ENCODE data around the gene EIF2B5. TPM values are rescaled to one million over a fixed set of nuclear protein-coding genes. Genes with fewer than 3 reads are reported as not detected.
"Not testable (repeated sequence)": the region's sequence is repeated elsewhere in the genome, so short reads cannot be mapped to it uniquely, and the experiment has no call there.

The EIF2B5 gene
- total RNA-seq, 5 donors from 2014 or later (not counting 1 experiment from before 2014, with no cell fraction given), result 57.8 to 74.3 (median 72.3) TPM

- no peak overlapping the region for H3K4me3 ChIP-seq (ENCODE audit: control insufficient read depth in 1 of 2, extremely low read depth in 1 of 2, low read length in 1 of 2)
- peaks cover 11 to 18% of the 10 kb centered on the region in 2 donors for H3K36me3 ChIP-seq (ENCODE audit: control insufficient read depth in 2 of 2, extremely low read depth in 1 of 2, insufficient read depth in 1 of 2, low read length in 1 of 2)
- no peak overlapping the region for H3K4me3 Mint-ChIP-seq
- no peaks in the 10 kb centered on the region for H3K4me1 Mint-ChIP-seq
- H3K36me3 Mint-ChIP-seq, result peaks cover 4% of the 10 kb centered on the region
- ATAC-seq (replicated peaks in 1 of 4), result no peak
- H3K27me3 Mint-ChIP-seq, result no peaks in the 10 kb centered on the region
- 96% methylated on average over 3 of the region's 6 CpGs for WGBS (ENCODE audit: insufficient coverage)
- no peaks in the 10 kb centered on the region for H3K9me3 Mint-ChIP-seq
- no peaks in the 10 kb centered on the region for H3K27me3 ChIP-seq (replicated peaks in 1 of 2; ENCODE audit: control insufficient read depth in 2 of 2, extremely low read depth in 1 of 2, insufficient read depth in 2 of 2, low read length in 1 of 2)
- no peaks in the 10 kb centered on the region for H3K9me3 ChIP-seq
- H3K4me1 ChIP-seq (ENCODE audit: control insufficient read depth in 1 of 2, extremely low read depth in 1 of 2, insufficient read depth in 2 of 2, low read length in 2 of 2), result no peaks in the 10 kb centered on the region
- no peak overlapping the region for H3K27ac Mint-ChIP-seq
- H3K27ac ChIP-seq (ENCODE audit: low read length), result no peak overlapping the region
- ChIA-PET CTCF (interaction anchor here in 1 of 2 donors (0.6 kb wide), 1 partner anchor 719 kb away, joined by 4 read pairs; no protein-coding TSS in a partner anchor), POLR2A (no interaction called here)
- no peak for DNase-seq
These were observed 14.0 kb downstream of the EIF2B5 start for GRCh38 chr3:184149123-184149522.

- H3K9me3 ChIP-seq; H3K27me3 ChIP-seq (replicated peaks in 1 of 2; ENCODE audit: control insufficient read depth in 2 of 2, extremely low read depth in 1 of 2, insufficient read depth in 2 of 2, low read length in 1 of 2); DNase-seq; H3K4me3 ChIP-seq (ENCODE audit: control insufficient read depth in 1 of 2, extremely low read depth in 1 of 2, low read length in 1 of 2); H3K4me1 Mint-ChIP-seq; H3K9me3 Mint-ChIP-seq; H3K27ac ChIP-seq (ENCODE audit: low read length); H3K4me1 ChIP-seq (ENCODE audit: control insufficient read depth in 1 of 2, extremely low read depth in 1 of 2, insufficient read depth in 2 of 2, low read length in 2 of 2); CTCF ChIA-PET; POLR2A ChIA-PET; H3K36me3 Mint-ChIP-seq; H3K27me3 Mint-ChIP-seq; ATAC-seq (replicated peaks in 1 of 4); H3K27ac Mint-ChIP-seq; H3K4me3 Mint-ChIP-seq: not testable (repeated sequence)
- peaks cover 11% of the 10 kb centered on the region in 2 donors for H3K36me3 ChIP-seq (ENCODE audit: control insufficient read depth in 2 of 2, extremely low read depth in 1 of 2, insufficient read depth in 1 of 2, low read length in 1 of 2)
- 78% methylated on average over 5 of the region's 6 CpGs for WGBS (ENCODE audit: insufficient coverage)
These were observed 14.6 kb downstream of the EIF2B5 start for GRCh38 chr3:184149770-184150169.

GRCh38 chr3:184154885-184155643, 19.9 kb downstream of the EIF2B5 start, which contains the start of gene DVL3:
Gene DVL3, plus strand, starts transcription at chr3:184155377. Its CDS starts 259 bp downstream, at chr3:184155636.
- DNase-seq (peak in 17 of 35 experiments; percentile 3 to 64 (median 24)), ATAC-seq (replicated peaks in 1 of 4) (peak; percentile 75 to 82 (median 80))
- 0% methylated on average over 81 of the region's 84 CpGs for WGBS (ENCODE audit: insufficient coverage)
- ChIA-PET CTCF (interaction anchor here in 1 of 2 donors (1.2 kb wide), 1 partner anchor 257 kb away, joined by 4 read pairs; no protein-coding TSS in a partner anchor), POLR2A (interaction anchor here in 1 of 2 donors (0.9 kb wide), 1 partner anchor 14 kb away, joined by 3 read pairs; no protein-coding TSS in a partner anchor)
- Histone ChIP-seq H3K4me1 (ENCODE audit: control insufficient read depth in 1 of 2, extremely low read depth in 1 of 2, insufficient read depth in 2 of 2, low read length in 2 of 2) (peaks cover 7 to 23% of the 10 kb centered on the region in 2 experiments), H3K36me3 (ENCODE audit: control insufficient read depth in 2 of 2, extremely low read depth in 1 of 2, insufficient read depth in 1 of 2, low read length in 1 of 2) (no peaks in the 10 kb centered on the region), H3K9me3 (no peaks in the 10 kb centered on the region), H3K27me3 (replicated peaks in 1 of 2; ENCODE audit: control insufficient read depth in 2 of 2, extremely low read depth in 1 of 2, insufficient read depth in 2 of 2, low read length in 1 of 2) (no peaks in the 10 kb centered on the region), H3K27ac (ENCODE audit: low read length) (peak within 1 kb of the TSS; percentile 57), H3K4me3 (ENCODE audit: control insufficient read depth in 1 of 2, extremely low read depth in 1 of 2, low read length in 1 of 2) (peak within 1 kb of the TSS; percentile 74 to 86)
- H3K27ac Mint-ChIP-seq, result peak within 1 kb of the TSS; percentile 78 to 83
- H3K27me3 Mint-ChIP-seq, result no peaks in the 10 kb centered on the region
- H3K4me1 Mint-ChIP-seq, result peaks cover 21 to 30% (median 29%) of the 10 kb centered on the region in 3 donors
- peaks cover 2% of the 10 kb centered on the region for H3K36me3 Mint-ChIP-seq
- H3K4me3 Mint-ChIP-seq, result peak within 1 kb of the TSS; percentile 89 to 96 (median 91)
- H3K9me3 Mint-ChIP-seq, result no peaks in the 10 kb centered on the region

- Mint-ChIP-seq H3K9me3 (no peaks in the 10 kb centered on the region), H3K27me3 (no peaks in the 10 kb centered on the region), H3K4me1 (peaks cover 25 to 34% (median 34%) of the 10 kb centered on the region in 3 donors), H3K36me3 (peaks cover 5% of the 10 kb centered on the region), H3K27ac (peak overlapping the region; percentile 78 to 83), H3K4me3 (peak overlapping the region; percentile 89 to 96 (median 91))
- peak overlapping the region; percentile 57 for H3K27ac ChIP-seq (ENCODE audit: low read length)
- no peaks in the 10 kb centered on the region for H3K9me3 ChIP-seq
- H3K27me3 ChIP-seq (replicated peaks in 1 of 2; ENCODE audit: control insufficient read depth in 2 of 2, extremely low read depth in 1 of 2, insufficient read depth in 2 of 2, low read length in 1 of 2), result no peaks in the 10 kb centered on the region
- CTCF ChIA-PET, result interaction anchor here (0.6 to 1.2 kb wide), 2 partner anchors 12 to 258 kb away, joined by 4 read pairs; no protein-coding TSS in a partner anchor
- H3K4me1 ChIP-seq (ENCODE audit: control insufficient read depth in 1 of 2, extremely low read depth in 1 of 2, insufficient read depth in 2 of 2, low read length in 2 of 2), result peaks cover 7 to 23% of the 10 kb centered on the region in 2 experiments
- H3K4me3 ChIP-seq (ENCODE audit: control insufficient read depth in 1 of 2, extremely low read depth in 1 of 2, low read length in 1 of 2), result peak overlapping the region; percentile 74 to 86
- DNase-seq (peak in 24 of 35 experiments; percentile 9 to 55 (median 26)), ATAC-seq (replicated peaks in 1 of 4) (peak; percentile 63 to 70 (median 65))
- 0% methylated on average over 36 of the region's 47 CpGs for WGBS (ENCODE audit: insufficient coverage)
- no peaks in the 10 kb centered on the region for H3K36me3 ChIP-seq (ENCODE audit: control insufficient read depth in 2 of 2, extremely low read depth in 1 of 2, insufficient read depth in 1 of 2, low read length in 1 of 2)
- POLR2A ChIA-PET, result interaction anchor here in 1 of 2 donors (0.7 to 0.9 kb wide), 2 partner anchors 13 to 1430 kb away, joined by 3 read pairs; partner anchors contain the start of gene SENP2
These were observed 20.7 kb downstream of the EIF2B5 start for GRCh38 chr3:184155644-184156521.

- no peaks in the 10 kb centered on the region for H3K36me3 ChIP-seq (ENCODE audit: control insufficient read depth in 2 of 2, extremely low read depth in 1 of 2, insufficient read depth in 1 of 2, low read length in 1 of 2)
- Mint-ChIP-seq H3K27me3 (no peaks in the 10 kb centered on the region), H3K4me1 (peaks cover 27 to 38% (median 36%) of the 10 kb centered on the region in 3 donors), H3K36me3 (peaks cover 8% of the 10 kb centered on the region), H3K27ac (peak overlapping the region in 1 of 2 donors; percentile 59), H3K9me3 (no peaks in the 10 kb centered on the region), H3K4me3 (peak overlapping the region; percentile 89 to 96 (median 91))
- no peaks in the 10 kb centered on the region for H3K27me3 ChIP-seq (replicated peaks in 1 of 2; ENCODE audit: control insufficient read depth in 2 of 2, extremely low read depth in 1 of 2, insufficient read depth in 2 of 2, low read length in 1 of 2)
- no peaks in the 10 kb centered on the region for H3K9me3 ChIP-seq
- DNase-seq (no peak), ATAC-seq (replicated peaks in 1 of 4) (no peak)
- no CpG with 5 or more reads among the region's 6 CpGs for WGBS (ENCODE audit: insufficient coverage)
- CTCF ChIA-PET, result interaction anchor here in 1 of 2 donors (0.5 kb wide), 1 partner anchor 17 kb away, joined by 4 read pairs; no protein-coding TSS in a partner anchor
- H3K4me3 ChIP-seq (ENCODE audit: control insufficient read depth in 1 of 2, extremely low read depth in 1 of 2, low read length in 1 of 2), result peak overlapping the region; percentile 74 to 86
- peak overlapping the region; percentile 7 for H3K27ac ChIP-seq (ENCODE audit: low read length)
- peaks cover 7 to 23% of the 10 kb centered on the region in 2 experiments for H3K4me1 ChIP-seq (ENCODE audit: control insufficient read depth in 1 of 2, extremely low read depth in 1 of 2, insufficient read depth in 2 of 2, low read length in 2 of 2)
- POLR2A ChIA-PET, result no interaction called here
These were observed 21.4 kb downstream of the EIF2B5 start for GRCh38 chr3:184156522-184156955.

- no peak for DNase-seq
- H3K4me1 ChIP-seq (ENCODE audit: control insufficient read depth in 1 of 2, extremely low read depth in 1 of 2, insufficient read depth in 2 of 2, low read length in 2 of 2), result peaks cover 7 to 23% of the 10 kb centered on the region in 2 experiments
- H3K9me3 ChIP-seq, result no peaks in the 10 kb centered on the region
- no peaks in the 10 kb centered on the region for H3K27me3 ChIP-seq (replicated peaks in 1 of 2; ENCODE audit: control insufficient read depth in 2 of 2, extremely low read depth in 1 of 2, insufficient read depth in 2 of 2, low read length in 1 of 2)
- no peak overlapping the region for H3K27ac ChIP-seq (ENCODE audit: low read length)
- no peak overlapping the region for H3K4me3 ChIP-seq (ENCODE audit: control insufficient read depth in 1 of 2, extremely low read depth in 1 of 2, low read length in 1 of 2)
- Mint-ChIP-seq H3K27me3 (no peaks in the 10 kb centered on the region), H3K4me3 (peak overlapping the region; percentile 89 to 96 (median 91)), H3K27ac (peak overlapping the region; percentile 45 to 59), H3K36me3 (peaks cover 10% of the 10 kb centered on the region), H3K9me3 (no peaks in the 10 kb centered on the region), H3K4me1 (peaks cover 29 to 41% (median 39%) of the 10 kb centered on the region in 3 donors)
- ChIA-PET POLR2A (interaction anchor here in 1 of 2 donors (0.6 kb wide), 1 partner anchor 27 kb away, joined by 9 read pairs; no protein-coding TSS in a partner anchor), CTCF (no interaction called here)
- no peaks in the 10 kb centered on the region for H3K36me3 ChIP-seq (ENCODE audit: control insufficient read depth in 2 of 2, extremely low read depth in 1 of 2, insufficient read depth in 1 of 2, low read length in 1 of 2)
- no peak for ATAC-seq (replicated peaks in 1 of 4)
These were observed 22.0 kb downstream of the EIF2B5 start for GRCh38 chr3:184157206-184157605.

Measured in T-cell (primary cell).